Cardiac fibroblast (primary cell): ENCODE measurements around the gene MYH10.
A peak's percentile ranks its signal among the peaks of the same experiment; 100 is the strongest.
"Not testable (repeated sequence)": the region's sequence is repeated elsewhere in the genome, so short reads cannot be mapped to it uniquely, and the experiment has no call there.

Experiments used
- DNase-seq, 2 donors: peaks; one replicate each; pipeline versions ENCODE4 v3.0.0 to v3.0.0-alpha.2; 2010; ENCODE audit warnings: low read depth in 2 of 2
- H3K4me3 ChIP-seq, 2 donors: replicated peaks in 1 of 2; 1 replicate in 1 of 2; 2 replicates in 1 of 2; pipeline ENCODE4 v1.5.1; 2011; ENCODE audit warnings: low read depth in 2 of 2, low read length in 2 of 2, mild to moderate bottlenecking in 2 of 2, moderate library complexity in 1 of 2
- CTCF ChIP-seq: IDR thresholded peaks from one replicate; pipeline ENCODE4 v1.5.1; 2011; ENCODE audit warnings: low read depth, mild to moderate bottlenecking, low read length, inconsistent platforms

Gene MYH10

GRCh38 chr17:8555062-8555461 lies 75.5 kb downstream of the MYH10 start:
- TF ChIP-seq CTCF: no peak
- no peak overlapping the region for H3K4me3 ChIP-seq
- peak in 1 of 2 donors; percentile 35 for DNase-seq

- DNase-seq: peak in 1 of 2 donors; percentile 77
- no peak overlapping the region for H3K4me3 ChIP-seq
- no peak for TF ChIP-seq CTCF
Observed at GRCh38 chr17:8552577-8553320, 77.8 kb downstream of the MYH10 start.

GRCh38 chr17:8542599-8543502 lies 87.7 kb downstream of the MYH10 start:
- DNase-seq: peak; percentile 87 to 93
- no peak for TF ChIP-seq CTCF
- no peak overlapping the region for H3K4me3 ChIP-seq

- not testable (repeated sequence) for H3K4me3 ChIP-seq, DNase-seq
Observed at GRCh38 chr17:8539976-8540375, 90.5 kb downstream of the MYH10 start.

- TF ChIP-seq CTCF: no peak
- no peak for DNase-seq
- no peak overlapping the region for H3K4me3 ChIP-seq
Observed at GRCh38 chr17:8537734-8538133, 92.8 kb downstream of the MYH10 start.

- DNase-seq: no peak
- H3K4me3 ChIP-seq: no peak overlapping the region
- no peak for TF ChIP-seq CTCF
Observed at GRCh38 chr17:8534498-8535188, 95.9 kb downstream of the MYH10 start.

GRCh38 chr17:8532021-8532420 lies 98.5 kb downstream of the MYH10 start:
- no peak for TF ChIP-seq CTCF
- peak; percentile 29 to 34 for DNase-seq
- H3K4me3 ChIP-seq: no peak overlapping the region
